Epithelial cell of proximal tubule (primary cell): ENCODE results near the gene NTN5. TPM values are rescaled to one million over a fixed set of nuclear protein-coding genes. Genes with fewer than 3 reads are reported as not detected.
"Not testable (repeated sequence)": the region's sequence is repeated elsewhere in the genome, so short reads cannot be mapped to it uniquely, and the experiment has no call there.

Experiments
- DNase-seq: peaks from one replicate; pipeline ENCODE4 v3.0.0-alpha.2; 2011; ENCODE audit warnings: low read depth
- H3K4me3 ChIP-seq: 2 replicates; pipeline ENCODE4 v1.5.1; 2011; ENCODE audit warnings: low read depth, mild to moderate bottlenecking, low read length
- CTCF ChIP-seq: conservative IDR thresholded peaks from 2 replicates; pipeline ENCODE4 v1.5.1; 2012; ENCODE audit warnings: low read depth, mild to moderate bottlenecking, low read length
- total RNA-seq: library from RNA; depleted of rRNA; stranded (reverse); fragments of >200 nt; gene quantifications from 2 replicates; pipeline ENCODE4 v1.2.3, GENCODE V29; 2015

NTN5 gene
- total RNA-seq, 1 donor from 2014 or later: not detected

GRCh38 chr19:48658483-48658882 lies 14.3 kb downstream of the NTN5 start:
- TF ChIP-seq CTCF: no peak
- no peak for DNase-seq
- H3K4me3 ChIP-seq: no peak overlapping the region

GRCh38 chr19:48657828-48658227 lies 15.0 kb downstream of the NTN5 start:
- H3K4me3 ChIP-seq, DNase-seq: not testable (repeated sequence)

GRCh38 chr19:48656840-48657474 lies 15.9 kb downstream of the NTN5 start:
- peak; percentile 81 for DNase-seq
- TF ChIP-seq CTCF: no peak

GRCh38 chr19:48654299-48655059 lies 18.3 kb downstream of the NTN5 start:
- no peak overlapping the region for H3K4me3 ChIP-seq
- TF ChIP-seq CTCF: no peak
- no peak for DNase-seq

More at GRCh38 chr19:48656840-48657474, 15.9 kb downstream of the NTN5 start:
- no peak overlapping the region for H3K4me3 ChIP-seq

GRCh38 chr19:48651683-48652048 lies 21.2 kb downstream of the NTN5 start:
- no peak for TF ChIP-seq CTCF
- H3K4me3 ChIP-seq: no peak overlapping the region
- no peak for DNase-seq

GRCh38 chr19:48650974-48651682 lies 21.7 kb downstream of the NTN5 start:
- no peak overlapping the region for H3K4me3 ChIP-seq
- no peak for TF ChIP-seq CTCF
- no peak for DNase-seq

- no peak for TF ChIP-seq CTCF
- no peak overlapping the region for H3K4me3 ChIP-seq
- DNase-seq: no peak
Observed at GRCh38 chr19:48648134-48648533, 24.7 kb downstream of the NTN5 start.
